CD14-positive monocyte (primary cell): ENCODE results near the gene MAL. TPM values are rescaled to one million over a fixed set of nuclear protein-coding genes. Genes with fewer than 3 reads are reported as not detected.

ENCODE experiments used
- DNase-seq, 3 donors: peaks; one replicate each; pipeline ENCODE4 v3.0.0-alpha.2; 2011 to 2022
- H2AFZ ChIP-seq: 2 replicates; pipeline ENCODE4 v1.6.0; 2012; ENCODE audit warnings: mild to moderate bottlenecking, low read depth, low read length, inconsistent platforms; ENCODE audit not compliant: insufficient read depth, poor library complexity, severe bottlenecking
- H3K27ac ChIP-seq, 2 donors: 1 replicate in 1 of 2; 2 replicates in 1 of 2; pipeline ENCODE4 v1.5.1; 2012 to 2013; ENCODE audit warnings: low read length in 2 of 2, control low read depth in 1 of 2, inconsistent platforms in 1 of 2, low read depth in 1 of 2, mild to moderate bottlenecking in 1 of 2
- H3K27me3 ChIP-seq, 2 donors: one replicate each; pipeline versions ENCODE4 v1.6.0 to v1.6.1; 2011 to 2013; ENCODE audit warnings: low read length in 2 of 2; ENCODE audit not compliant: control insufficient read depth in 2 of 2, insufficient read depth in 2 of 2
- H3K36me3 ChIP-seq, 2 donors: replicated peaks in 1 of 2; 1 replicate in 1 of 2; 2 replicates in 1 of 2; pipeline versions ENCODE4 v1.5.1 to v1.6.1; 2012 to 2013; ENCODE audit warnings: low read length in 2 of 2, control low read depth in 1 of 2, inconsistent platforms in 1 of 2, mild to moderate bottlenecking in 1 of 2; ENCODE audit not compliant: insufficient read depth in 2 of 2, control insufficient read depth in 1 of 2
- H3K4me1 ChIP-seq, 2 donors: 1 replicate in 1 of 2; 2 replicates in 1 of 2; pipeline versions ENCODE4 v1.5.1 to v1.6.1; 2012 to 2013; ENCODE audit warnings: low read length in 2 of 2, control low read depth in 1 of 2, inconsistent platforms in 1 of 2, mild to moderate bottlenecking in 1 of 2, moderate library complexity in 1 of 2; ENCODE audit not compliant: insufficient read depth in 2 of 2, control insufficient read depth in 1 of 2
- H3K4me2 ChIP-seq: replicated peaks from 2 replicates; pipeline ENCODE3; 2012; ENCODE audit warnings: low read length, moderate library complexity, mild to moderate bottlenecking; ENCODE audit not compliant: poor library complexity, severe bottlenecking; ENCODE audit errors: extremely low read depth
- H3K4me3 ChIP-seq, 3 experiments: fragments of 200-600 bp in 1 of 3; sonication (generic) in 1 of 3; replicated peaks in 1 of 3; 1 replicate in 2 of 3; 2 replicates in 1 of 3; pipeline ENCODE4 v1.5.1; 2011 to 2013; ENCODE audit warnings: low read length in 3 of 3, mild to moderate bottlenecking in 3 of 3, control low read depth in 2 of 3, low read depth in 2 of 3, inconsistent platforms in 1 of 3, moderate library complexity in 1 of 3
- H3K79me2 ChIP-seq: 2 replicates; pipeline ENCODE4 v1.6.0; 2012; ENCODE audit warnings: mild to moderate bottlenecking, control low read depth, inconsistent platforms, low read length, moderate library complexity; ENCODE audit not compliant: insufficient read depth
- H3K9ac ChIP-seq: 2 replicates; pipeline ENCODE4 v1.6.0; 2017; ENCODE audit warnings: low read length, mild to moderate bottlenecking; ENCODE audit not compliant: insufficient read depth, poor library complexity, severe bottlenecking
- H3K9me3 ChIP-seq, 2 donors: replicated peaks in 1 of 2; 1 replicate in 1 of 2; 2 replicates in 1 of 2; pipeline versions ENCODE4 v1.5.1 to v1.6.1; 2012 to 2013; ENCODE audit warnings: low read length in 2 of 2, control low read depth in 1 of 2; ENCODE audit not compliant: control insufficient read depth in 1 of 2, insufficient read depth in 1 of 2
- H4K20me1 ChIP-seq: 2 replicates; pipeline ENCODE4 v1.6.0; 2012; ENCODE audit warnings: mild to moderate bottlenecking, low read length, control low read depth, moderate library complexity; ENCODE audit not compliant: insufficient read depth
- H3K27ac Mint-ChIP-seq, 7 donors: one replicate each; pipeline ENCODE4 v1.8.0; 2020; ENCODE audit warnings: mild to moderate bottlenecking in 7 of 7, mixed read lengths in 7 of 7, moderate library complexity in 6 of 7, inconsistent platforms in 2 of 7
- H3K27me3 Mint-ChIP-seq, 3 donors: one replicate each; pipeline ENCODE4 v1.8.0; 2021 to 2022; ENCODE audit warnings: low read depth in 3 of 3, mild to moderate bottlenecking in 3 of 3, mixed read lengths in 3 of 3, moderate library complexity in 3 of 3, inconsistent platforms in 1 of 3
- H3K36me3 Mint-ChIP-seq, 2 donors: one replicate each; pipeline ENCODE4 v1.8.0; 2020; ENCODE audit warnings: mixed read lengths in 2 of 2, inconsistent platforms in 1 of 2, mild to moderate bottlenecking in 1 of 2
- H3K4me1 Mint-ChIP-seq: one replicate; pipeline ENCODE4 v1.8.0; 2020; ENCODE audit warnings: mild to moderate bottlenecking, mixed read lengths
- H3K4me3 Mint-ChIP-seq, 2 donors: one replicate each; pipeline ENCODE4 v1.8.0; 2020; ENCODE audit warnings: mild to moderate bottlenecking in 2 of 2, mixed read lengths in 2 of 2, moderate library complexity in 1 of 2
- H3K9me3 Mint-ChIP-seq, 7 donors: one replicate each; pipeline ENCODE4 v1.8.0; 2020 to 2022; ENCODE audit warnings: mixed read lengths in 7 of 7, mild to moderate bottlenecking in 6 of 7, moderate library complexity in 6 of 7, inconsistent platforms in 2 of 7
- WGBS: methylation state at CpG from one replicate; pipeline ENCODE4 v1.1.5; 2013; ENCODE audit warnings: missing lambda C conversion rate; ENCODE audit not compliant: insufficient coverage; 5-methylcytosine and 5-hydroxymethylcytosine counted together
- intact Hi-C, 2 donors: fragments of 100-400 bp; cut with micrococcal nuclease; formaldehyde crosslinking; loops; one replicate each; pipeline versions ENCODE4 v1.15.0 to v1.15.1; 2023
- polyA plus RNA-seq, 3 donors: library from polyadenylated mRNA; depleted of rRNA in 1 of 3; unstranded in 2 of 3; stranded (reverse) in 1 of 3; fragments of 300-500 nt in 2 of 3; fragments of >200 nt in 1 of 3; fragmentation: Illumina TruSeq in 2 of 3; gene quantifications; 1 replicate in 2 of 3; 2 replicates in 1 of 3; pipeline ENCODE4 v1.2.3, GENCODE V29; 2012 to 2021
- TF ChIP-seq, protein P1 (sequence below): fragments of 200-600 bp; IDR thresholded peaks from one replicate; pipeline ENCODE4 v1.8.0; 2022; ENCODE audit warnings: antibody characterized with exemption, mild to moderate bottlenecking

Gene MAL
- polyA plus RNA-seq, 3 donors: 0.39 to 0.48 TPM; not detected in 1

GRCh38 chr2:95001051-95001562 lies 24.4 kb upstream of the MAL start:
- WGBS: no CpG with 5 or more reads among the region's 5 CpGs
- H3K4me1 ChIP-seq: no peaks in the 10 kb centered on the region
- no peaks in the 10 kb centered on the region for H3K79me2 ChIP-seq
- H3K4me2 ChIP-seq: no peak overlapping the region
- Mint-ChIP-seq H3K27me3 (peaks cover 9 to 24% (median 23%) of the 10 kb centered on the region in 3 donors), H3K4me3 (no peak overlapping the region), H3K4me1 (no peaks in the 10 kb centered on the region), H3K36me3 (no peaks in the 10 kb centered on the region), H3K27ac (no peak overlapping the region), H3K9me3 (no peaks in the 10 kb centered on the region)
- TF ChIP-seq, protein P1, sequence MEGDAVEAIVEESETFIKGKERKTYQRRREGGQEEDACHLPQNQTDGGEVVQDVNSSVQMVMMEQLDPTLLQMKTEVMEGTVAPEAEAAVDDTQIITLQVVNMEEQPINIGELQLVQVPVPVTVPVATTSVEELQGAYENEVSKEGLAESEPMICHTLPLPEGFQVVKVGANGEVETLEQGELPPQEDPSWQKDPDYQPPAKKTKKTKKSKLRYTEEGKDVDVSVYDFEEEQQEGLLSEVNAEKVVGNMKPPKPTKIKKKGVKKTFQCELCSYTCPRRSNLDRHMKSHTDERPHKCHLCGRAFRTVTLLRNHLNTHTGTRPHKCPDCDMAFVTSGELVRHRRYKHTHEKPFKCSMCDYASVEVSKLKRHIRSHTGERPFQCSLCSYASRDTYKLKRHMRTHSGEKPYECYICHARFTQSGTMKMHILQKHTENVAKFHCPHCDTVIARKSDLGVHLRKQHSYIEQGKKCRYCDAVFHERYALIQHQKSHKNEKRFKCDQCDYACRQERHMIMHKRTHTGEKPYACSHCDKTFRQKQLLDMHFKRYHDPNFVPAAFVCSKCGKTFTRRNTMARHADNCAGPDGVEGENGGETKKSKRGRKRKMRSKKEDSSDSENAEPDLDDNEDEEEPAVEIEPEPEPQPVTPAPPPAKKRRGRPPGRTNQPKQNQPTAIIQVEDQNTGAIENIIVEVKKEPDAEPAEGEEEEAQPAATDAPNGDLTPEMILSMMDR: no peak
- H2AFZ ChIP-seq: no peak overlapping the region
- H3K4me3 ChIP-seq: no peak overlapping the region
- H3K9me3 ChIP-seq: no peaks in the 10 kb centered on the region
- no peak overlapping the region for H3K9ac ChIP-seq
- intact Hi-C loops: no loop called here
- H4K20me1 ChIP-seq: no peaks in the 10 kb centered on the region
- no peak overlapping the region for H3K27ac ChIP-seq
- no peaks in the 10 kb centered on the region for H3K36me3 ChIP-seq
- H3K27me3 ChIP-seq: peaks cover 0 to 6% of the 10 kb centered on the region in 2 donors
- DNase-seq: no peak

GRCh38 chr2:95001701-95002100 lies 23.8 kb upstream of the MAL start:
- Histone ChIP-seq H3K4me1 (no peaks in the 10 kb centered on the region), H2AFZ (no peak overlapping the region), H3K27me3 (peaks cover 0 to 6% of the 10 kb centered on the region in 2 donors), H3K79me2 (no peaks in the 10 kb centered on the region), H4K20me1 (no peaks in the 10 kb centered on the region), H3K4me2 (no peak overlapping the region), H3K9ac (no peak overlapping the region), H3K36me3 (no peaks in the 10 kb centered on the region), H3K27ac (no peak overlapping the region), H3K9me3 (no peaks in the 10 kb centered on the region), H3K4me3 (no peak overlapping the region)
- Mint-ChIP-seq H3K9me3 (no peaks in the 10 kb centered on the region), H3K4me1 (no peaks in the 10 kb centered on the region), H3K36me3 (no peaks in the 10 kb centered on the region), H3K4me3 (no peak overlapping the region), H3K27me3 (peaks cover 9 to 24% (median 23%) of the 10 kb centered on the region in 3 donors), H3K27ac (no peak overlapping the region)
- TF ChIP-seq, protein P1: no peak
- DNase-seq: no peak
- WGBS: no CpG with 5 or more reads among the region's 2 CpGs
- intact Hi-C loops: no loop called here
